ENCODE results near the gene KICS2. TPM values are rescaled to one million over a fixed set of nuclear protein-coding genes. Genes with fewer than 3 reads are reported as not detected.

Gene KICS2
- total RNA-seq, result 1 to 10 TPM; 4.5 to 8.8 (median 6.4) TPM

- WGBS, result under 1% methylated on average over 38 of the region's 56 CpGs
- DNase-seq (ENCODE audit: extremely low spot score), result peak; percentile 98
- Histone ChIP-seq H3K27me3 (no peaks in the 10 kb centered on the region), H3K36me3 (no peaks in the 10 kb centered on the region), H3K4me3 (peak within 1 kb of the TSS; percentile 72 to 93 (median 85)), H3K4me1 (peaks cover 6 to 14% (median 7%) of the 10 kb centered on the region in 4 donors), H3K9me3 (no peaks in the 10 kb centered on the region), H3K27ac (replicated peaks in 1 of 4) (peak within 1 kb of the TSS; percentile 92 to 97 (median 94))
- intact Hi-C loops (cut with DNase I), result loop anchor here (1.0 kb wide), 1 partner anchor 379 kb away; no protein-coding TSS in a partner anchor
- peak; percentile 92 for TF ChIP-seq POLR2A (IDR thresholded peaks at IDR 0.05; ENCODE audit: low read depth)
- peak in 2 of 3 experiments; percentile 2 to 7 for TF ChIP-seq CTCF (IDR thresholded peaks at IDR 0.05)
- TF ChIP-seq POLR2AphosphoS5 (IDR thresholded peaks at IDR 0.05), result peak; percentile 94 to 98
- no peak for TF ChIP-seq EP300 (IDR thresholded peaks at IDR 0.05)
Measured at GRCh38 chr12:64222009-64222765, at the start of gene KICS2. TSS of gene KICS2 (minus strand) at chr12:64222296. CDS start at chr12:64222237, 59 bp downstream.

GRCh38 chr12:64270411-64270810 is 48.3 kb upstream of the KICS2 start:
- Histone ChIP-seq H3K9me3 (no peaks in the 10 kb centered on the region), H3K4me3 (no peak overlapping the region), H3K4me1 (no peaks in the 10 kb centered on the region), H3K27ac (replicated peaks in 1 of 4) (no peak overlapping the region), H3K36me3 (no peaks in the 10 kb centered on the region), H3K27me3 (no peaks in the 10 kb centered on the region)
- no peak for TF ChIP-seq EP300 (IDR thresholded peaks at IDR 0.05)
- TF ChIP-seq POLR2AphosphoS5 (IDR thresholded peaks at IDR 0.05), result no peak
- no peak for TF ChIP-seq CTCF (IDR thresholded peaks at IDR 0.05)
- no peak for TF ChIP-seq POLR2A (IDR thresholded peaks at IDR 0.05; ENCODE audit: low read depth)
- intact Hi-C loops (cut with DNase I), result no loop called here
- no peak for DNase-seq (ENCODE audit: extremely low spot score)
- 77% methylated on average over 1 of the region's 1 CpG for WGBS

- Histone ChIP-seq H3K27me3 (no peaks in the 10 kb centered on the region), H3K36me3 (no peaks in the 10 kb centered on the region), H3K4me3 (no peak overlapping the region), H3K27ac (replicated peaks in 1 of 4) (no peak overlapping the region), H3K4me1 (no peaks in the 10 kb centered on the region), H3K9me3 (no peaks in the 10 kb centered on the region)
- intact Hi-C loops (cut with DNase I), result no loop called here
- WGBS, result 55% methylated on average over 2 of the region's 2 CpGs
- no peak for DNase-seq (ENCODE audit: extremely low spot score)
- TF ChIP-seq CTCF (IDR thresholded peaks at IDR 0.05), result no peak
- no peak for TF ChIP-seq POLR2A (IDR thresholded peaks at IDR 0.05; ENCODE audit: low read depth)
- TF ChIP-seq POLR2AphosphoS5 (IDR thresholded peaks at IDR 0.05), result no peak
- TF ChIP-seq EP300 (IDR thresholded peaks at IDR 0.05), result no peak
Measured at GRCh38 chr12:64269161-64269560, 47.1 kb upstream of the KICS2 start.

GRCh38 chr12:64268409-64268808 is 46.3 kb upstream of the KICS2 start:
- H3K4me3 ChIP-seq, result no peak overlapping the region
- intact Hi-C loops (cut with DNase I), result no loop called here
- WGBS, result 38% methylated on average over 2 of the region's 2 CpGs

More at GRCh38 chr12:64268409-64268808, 46.3 kb upstream of the KICS2 start:
- DNase-seq (ENCODE audit: extremely low spot score), result no peak
- Histone ChIP-seq H3K4me1 (no peaks in the 10 kb centered on the region), H3K27me3 (no peaks in the 10 kb centered on the region), H3K36me3 (no peaks in the 10 kb centered on the region), H3K27ac (replicated peaks in 1 of 4) (no peak overlapping the region), H3K9me3 (no peaks in the 10 kb centered on the region)
- TF ChIP-seq POLR2AphosphoS5 (IDR thresholded peaks at IDR 0.05), result no peak
- TF ChIP-seq POLR2A (IDR thresholded peaks at IDR 0.05; ENCODE audit: low read depth), result no peak
- TF ChIP-seq CTCF (IDR thresholded peaks at IDR 0.05), result no peak
- no peak for TF ChIP-seq EP300 (IDR thresholded peaks at IDR 0.05)
